Transverse colon (tissue), 4 donors: ENCODE results near the gene PPARGC1A.

Experiments used
- CTCF ChIP-seq, 5 experiments: fragments of 200-600 bp in 3 of 5; fragments of 450-650 bp in 2 of 5; sonication (generic) in 3 of 5; IDR thresholded peaks; 1 replicate in 2 of 5; 2 replicates in 3 of 5; pipeline ENCODE4 v1.5.1; 2016 to 2017; ENCODE audit warnings: antibody characterized with exemption in 5 of 5, inconsistent platforms in 3 of 5, mild to moderate bottlenecking in 2 of 5, moderate library complexity in 1 of 5
- POLR2A ChIP-seq: fragments of 450-650 bp; IDR thresholded peaks from one replicate; pipeline ENCODE4 v1.6.1; 2016; ENCODE audit warnings: antibody characterized with exemption, mild to moderate bottlenecking, moderate library complexity
- POLR2AphosphoS5 ChIP-seq, 3 donors: sonication (generic); formaldehyde crosslinking; IDR thresholded peaks; one replicate each; pipeline ENCODE4 v1.6.1; 2016; ENCODE audit warnings: antibody characterized with exemption in 3 of 3

- TF ChIP-seq POLR2AphosphoS5 (IDR thresholded peaks at IDR 0.05) (no peak), CTCF (IDR thresholded peaks at IDR 0.05) (no peak), POLR2A (no peak)
Measured at GRCh38 chr4:23891064-23891421, 1.2 kb upstream of the PPARGC1A start.
